C4-2B (cell line): ENCODE measurements around the gene NAV3.

Experiments
- CTCF ChIP-seq: fragments of 450-650 bp; conservative IDR thresholded peaks from 2 replicates; pipeline ENCODE4 v1.5.1; 2017; ENCODE audit warnings: mild to moderate bottlenecking
- ZFX ChIP-seq: fragments of 450-650 bp; IDR thresholded peaks from 2 replicates; pipeline ENCODE4 v1.6.1; 2017

GRCh38 chr12:78096909-78097597, 266.4 kb downstream of the NAV3 start:
- TF ChIP-seq ZFX (no peak), CTCF (no peak; the same call in 1 of the 2 replicates)
